AG04450 (cell line): ENCODE results near the gene RAI2. TPM values are rescaled to one million over a fixed set of nuclear protein-coding genes. Genes with fewer than 3 reads are reported as not detected.

Experiments used
- CTCF ChIA-PET: fragments of 300-600, 350-600 bp; formaldehyde crosslinking; extraction: SDS; loops from one replicate; lab custom pipeline; 2022; ENCODE audit warnings: antibody characterized with exemption, inconsistent platforms; lab: Charles Lee
- POLR2A ChIA-PET: fragments of 350-600 bp; formaldehyde crosslinking; extraction: SDS; loops from one replicate; lab custom pipeline; 2021; ENCODE audit warnings: antibody characterized with exemption, inconsistent platforms; lab: Yijun Ruan, JAX
- DNase-seq: peaks from one replicate; pipeline ENCODE4 v3.0.0-alpha.2; 2011; ENCODE audit warnings: low read depth, low spot score
- H3K27ac ChIP-seq: one replicate; pipeline ENCODE4 v1.5.1; 2012; ENCODE audit warnings: low read depth, low read length, control low read depth
- H3K27me3 ChIP-seq: one replicate; pipeline ENCODE4 v1.6.0; 2012; ENCODE audit warnings: low read length; ENCODE audit not compliant: control insufficient read depth, insufficient read depth
- H3K4me3 ChIP-seq: 2 replicates; pipeline ENCODE4 v1.5.1; 2011; ENCODE audit warnings: mild to moderate bottlenecking, low read depth, low read length, control low read depth
- H3K9me3 ChIP-seq: 2 replicates; pipeline ENCODE4 v1.5.1; 2012; ENCODE audit warnings: low read length; ENCODE audit not compliant: control insufficient read depth, insufficient read depth
- CTCF ChIP-seq: IDR thresholded peaks from 2 replicates; pipeline ENCODE4 v1.5.1; 2011; ENCODE audit warnings: low read depth, low read length, control low read depth, inconsistent platforms
- polyA plus RNA-seq: library from polyadenylated mRNA; depleted of rRNA; stranded (reverse); fragments of >200 nt; gene quantifications from 2 replicates; pipeline ENCODE4 v1.2.3, GENCODE V29; 2011

The RAI2 gene
- polyA plus RNA-seq, 1 experiment: not detected

DNA sequence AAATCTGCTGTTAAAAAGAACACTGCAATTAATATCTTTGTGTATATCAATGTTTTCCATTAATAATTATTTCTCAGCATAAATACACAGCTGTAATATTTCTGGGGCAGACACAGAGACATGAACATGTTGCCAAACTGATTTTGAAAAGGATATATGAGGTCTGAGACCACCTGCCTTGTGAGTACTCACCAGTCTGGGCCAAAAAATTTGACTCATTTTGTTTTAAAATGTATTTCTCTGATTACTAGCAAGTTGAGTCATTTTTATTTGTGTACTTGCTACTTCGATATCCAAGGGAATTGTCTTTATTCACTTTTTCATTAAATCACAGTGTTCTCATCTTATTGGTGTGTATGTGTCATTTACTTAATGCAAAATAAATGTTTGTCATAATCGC lies 8.5 kb upstream of the RAI2 start:
- CTCF ChIA-PET: no interaction called here
- no peak for TF ChIP-seq CTCF
- no peaks in the 10 kb centered on the region for H3K9me3 ChIP-seq
- no peak overlapping the region for H3K27ac ChIP-seq
- no peak for DNase-seq
- H3K4me3 ChIP-seq: no peak overlapping the region
- H3K27me3 ChIP-seq: no peaks in the 10 kb centered on the region
- POLR2A ChIA-PET: no interaction called here

- DNase-seq: no peak
- Histone ChIP-seq H3K4me3 (no peak overlapping the region), H3K27ac (no peak overlapping the region), H3K27me3 (peaks cover 18% of the 10 kb centered on the region), H3K9me3 (no peaks in the 10 kb centered on the region)
- CTCF ChIA-PET: no interaction called here
- POLR2A ChIA-PET: no interaction called here
- TF ChIP-seq CTCF: no peak
Measured at GRCh38 chrX:17861489-17862011, 452 bp upstream of the RAI2 start.

- Histone ChIP-seq H3K27ac (no peak overlapping the region), H3K4me3 (peak overlapping the region; percentile 37), H3K27me3 (peaks cover 18% of the 10 kb centered on the region), H3K9me3 (no peaks in the 10 kb centered on the region)
- no peak for TF ChIP-seq CTCF
- DNase-seq: no peak
- CTCF ChIA-PET: no interaction called here
- POLR2A ChIA-PET: no interaction called here
Measured at GRCh38 chrX:17860179-17860780, 818 bp downstream of the RAI2 start.

DNA sequence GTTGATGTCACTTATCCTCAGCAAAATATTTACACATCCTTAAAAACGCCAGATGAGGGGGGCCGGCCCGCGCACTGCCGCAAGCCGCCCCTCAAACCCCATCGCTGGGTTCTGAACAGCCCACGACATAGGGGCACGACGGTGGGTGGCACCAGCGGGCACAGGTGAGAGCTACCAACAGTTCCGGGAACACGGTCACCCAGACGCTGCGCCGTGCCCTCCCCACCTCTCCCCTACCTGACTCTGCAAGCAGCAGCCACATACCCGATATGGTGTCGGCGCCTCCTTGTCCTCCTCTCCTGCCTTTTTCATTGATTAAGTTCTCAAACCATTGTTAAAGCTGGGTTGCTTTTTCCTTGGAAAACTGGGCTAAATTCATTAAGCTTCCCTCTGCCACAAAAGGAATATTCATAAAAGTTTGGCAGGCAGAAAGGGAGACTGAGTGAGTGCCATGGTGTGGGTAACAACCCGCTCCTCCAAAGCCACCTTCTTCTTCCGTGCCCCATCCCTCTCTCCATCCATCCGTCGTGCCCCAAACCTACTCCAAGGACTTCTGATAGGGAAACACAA lies 1.4 kb downstream of the RAI2 start:
- no peak overlapping the region for H3K27ac ChIP-seq
- DNase-seq: no peak
- H3K9me3 ChIP-seq: no peaks in the 10 kb centered on the region
- peaks cover 18% of the 10 kb centered on the region for H3K27me3 ChIP-seq
- ChIA-PET POLR2A (no interaction called here), CTCF (no interaction called here)
- TF ChIP-seq CTCF: no peak
- no peak overlapping the region for H3K4me3 ChIP-seq

DNA sequence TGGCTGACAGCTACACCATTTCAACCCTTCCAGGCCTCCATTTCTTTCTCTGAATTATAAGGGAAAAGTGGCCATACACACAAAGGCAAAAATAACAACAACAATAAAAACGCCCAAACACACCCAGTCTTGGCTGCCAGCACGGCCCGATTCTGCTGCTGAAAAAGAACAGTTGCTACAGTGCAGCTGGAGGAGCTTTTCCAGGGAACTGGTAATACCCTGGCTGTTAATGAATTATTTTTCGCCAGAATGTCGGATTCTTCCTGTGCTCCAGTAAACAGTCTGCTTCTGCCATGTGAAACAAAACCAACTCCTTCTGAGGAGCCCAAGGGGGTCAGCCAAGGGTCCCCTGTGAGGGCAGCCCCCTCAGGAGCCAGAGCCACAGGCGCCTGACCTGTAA lies 6.6 kb downstream of the RAI2 start:
- POLR2A ChIA-PET: no interaction called here
- no peak for TF ChIP-seq CTCF
- Histone ChIP-seq H3K4me3 (no peak overlapping the region), H3K27ac (no peak overlapping the region), H3K9me3 (no peaks in the 10 kb centered on the region), H3K27me3 (peaks cover 10% of the 10 kb centered on the region)
- DNase-seq: no peak
- CTCF ChIA-PET: no interaction called here
